Coronary artery (tissue), 2 donors: ENCODE measurements around the gene KRTAP5-5.
"Not testable (repeated sequence)": the region's sequence is repeated elsewhere in the genome, so short reads cannot be mapped to it uniquely, and the experiment has no call there.

Experiments
- DNase-seq: peaks from one replicate; pipeline ENCODE4 v3.0.0-alpha.2; 2017; ENCODE audit warnings: low spot score
- H3K27ac ChIP-seq, 2 donors: fragments of 200-600 bp; sonication (generic); one replicate each; pipeline ENCODE4 v1.5.1; 2016 to 2019
- H3K4me3 ChIP-seq: fragments of 200-600 bp; sonication (generic); 2 replicates; pipeline ENCODE4 v1.5.1; 2016; ENCODE audit warnings: mild to moderate bottlenecking, moderate library complexity
- CTCF ChIP-seq: fragments of 200-600 bp; sonication (generic); IDR thresholded peaks from one replicate; pipeline ENCODE4 v1.5.1; 2019; ENCODE audit warnings: antibody characterized with exemption

KRTAP5-5 gene

GRCh38 chr11:1629326-1630185 is at the start of gene KRTAP5-5:
Gene KRTAP5-5 (plus strand): TSS chr11:1629775. CDS start chr11:1629841, 66 bp downstream.
- no peak for TF ChIP-seq CTCF
- no peak for DNase-seq
- H3K27ac ChIP-seq, result no peak within 1 kb of the TSS

GRCh38 chr11:1581976-1582375 is 47.6 kb upstream of the KRTAP5-5 start:
- Histone ChIP-seq H3K4me3 (no peak overlapping the region), H3K27ac (no peak overlapping the region)
- no peak for TF ChIP-seq CTCF
- no peak for DNase-seq

More at GRCh38 chr11:1629326-1630185, at the start of gene KRTAP5-5:
- no peak within 1 kb of the TSS for H3K4me3 ChIP-seq

GRCh38 chr11:1582909-1583308 is 46.7 kb upstream of the KRTAP5-5 start:
- not testable (repeated sequence) for H3K4me3 ChIP-seq, H3K27ac ChIP-seq, DNase-seq

- DNase-seq, H3K4me3 ChIP-seq, H3K27ac ChIP-seq: not testable (repeated sequence)
Observed at GRCh38 chr11:1584661-1585370, 44.8 kb upstream of the KRTAP5-5 start, which contains the start of gene KRTAP5-1. Gene KRTAP5-1 (minus strand): TSS chr11:1585283. CDS start chr11:1585249, 34 bp downstream.

- no peak for TF ChIP-seq CTCF
- DNase-seq, result no peak
- no peak overlapping the region for H3K4me3 ChIP-seq
- no peak overlapping the region for H3K27ac ChIP-seq
Observed at GRCh38 chr11:1586699-1587098, 42.9 kb upstream of the KRTAP5-5 start.

GRCh38 chr11:1589191-1589963 is 40.2 kb upstream of the KRTAP5-5 start:
- H3K4me3 ChIP-seq, H3K27ac ChIP-seq, DNase-seq: not testable (repeated sequence)

- no peak overlapping the region for H3K4me3 ChIP-seq
- no peak for DNase-seq
- no peak for TF ChIP-seq CTCF
- H3K27ac ChIP-seq, result no peak overlapping the region
Observed at GRCh38 chr11:1589996-1590395, 39.6 kb upstream of the KRTAP5-5 start.

- no peak for TF ChIP-seq CTCF
- Histone ChIP-seq H3K4me3 (no peak overlapping the region), H3K27ac (no peak overlapping the region)
- DNase-seq, result no peak
Observed at GRCh38 chr11:1592628-1593027, 36.9 kb upstream of the KRTAP5-5 start.

GRCh38 chr11:1595994-1596575 is 33.5 kb upstream of the KRTAP5-5 start:
- DNase-seq, H3K4me3 ChIP-seq, H3K27ac ChIP-seq: not testable (repeated sequence)

- H3K4me3 ChIP-seq, H3K27ac ChIP-seq, DNase-seq: not testable (repeated sequence)
Observed at GRCh38 chr11:1596576-1597121, 32.9 kb upstream of the KRTAP5-5 start.
